Mesendoderm (in vitro differentiated cells): ENCODE measurements around the gene DAPK1.
A peak's percentile ranks its signal among the peaks of the same experiment; 100 is the strongest.
"Not testable (repeated sequence)": the region's sequence is repeated elsewhere in the genome, so short reads cannot be mapped to it uniquely, and the experiment has no call there.

ENCODE experiments used
- DNase-seq: peaks from one replicate; pipeline ENCODE4 v3.0.0; 2013
- H2AK5ac ChIP-seq: 2 replicates; pipeline ENCODE4 v1.6.1; 2013; ENCODE audit warnings: low read length, inconsistent platforms
- H2BK120ac ChIP-seq: 2 replicates; pipeline ENCODE4 v1.6.1; 2013; ENCODE audit warnings: low read depth, mild to moderate bottlenecking, low read length, moderate library complexity, mixed read lengths
- H2BK15ac ChIP-seq: replicated peaks from 2 replicates; pipeline ENCODE4 v1.6.1; 2013; ENCODE audit warnings: low read depth, mild to moderate bottlenecking, moderate library complexity
- H2BK5ac ChIP-seq: 2 replicates; pipeline ENCODE4 v1.6.1; 2013; ENCODE audit warnings: low read length, inconsistent platforms
- H3K18ac ChIP-seq: 2 replicates; pipeline ENCODE4 v1.6.1; 2013; ENCODE audit warnings: mild to moderate bottlenecking, low read length, mixed read lengths
- H3K23ac ChIP-seq: one replicate; pipeline ENCODE4 v1.6.1; 2013; ENCODE audit warnings: low read length
- H3K27ac ChIP-seq: 2 replicates; pipeline ENCODE4 v1.5.1; 2013; ENCODE audit warnings: low read depth, mild to moderate bottlenecking, inconsistent platforms, low read length, moderate library complexity
- H3K27me3 ChIP-seq: 2 replicates; pipeline ENCODE4 v1.6.1; 2013; ENCODE audit warnings: low read length, control low read depth, mild to moderate bottlenecking, inconsistent platforms; ENCODE audit not compliant: insufficient read depth, poor library complexity
- H3K36me3 ChIP-seq: 2 replicates; pipeline ENCODE4 v1.6.1; 2013; ENCODE audit warnings: low read length, inconsistent platforms; ENCODE audit not compliant: control insufficient read depth, insufficient read depth
- H3K4ac ChIP-seq: one replicate; pipeline ENCODE4 v1.6.1; 2013; ENCODE audit warnings: low read depth, mild to moderate bottlenecking, low read length, moderate library complexity
- H3K4me1 ChIP-seq: 2 replicates; pipeline ENCODE4 v1.6.1; 2013; ENCODE audit warnings: low read depth, low read length, inconsistent platforms; ENCODE audit not compliant: control insufficient read depth
- H3K4me2 ChIP-seq: 2 replicates; pipeline ENCODE4 v1.6.1; 2013; ENCODE audit warnings: low read length
- H3K4me3 ChIP-seq: 2 replicates; pipeline ENCODE4 v1.5.1; 2013; ENCODE audit warnings: mild to moderate bottlenecking, low read length
- H3K56ac ChIP-seq: one replicate; pipeline ENCODE4 v1.6.1; 2013; ENCODE audit warnings: low read length
- H3K79me1 ChIP-seq: 2 replicates; pipeline ENCODE4 v1.6.1; 2013; ENCODE audit warnings: low read length, inconsistent platforms
- H3K79me2 ChIP-seq: 2 replicates; pipeline ENCODE4 v1.6.1; 2013; ENCODE audit warnings: mild to moderate bottlenecking, low read length; ENCODE audit not compliant: control insufficient read depth, insufficient read depth
- H3K9ac ChIP-seq: 2 replicates; pipeline ENCODE4 v1.6.1; 2013; ENCODE audit warnings: low read length, inconsistent platforms
- H4K5ac ChIP-seq: one replicate; pipeline ENCODE4 v1.6.1; 2013; ENCODE audit warnings: low read length
- H4K8ac ChIP-seq: one replicate; pipeline ENCODE4 v1.6.1; 2013; ENCODE audit warnings: low read depth, mild to moderate bottlenecking, control low read depth, low read length, moderate library complexity
- WGBS: extraction: QIAGEN DNeasy Blood & Tissue Kit; methylation state at CpG from one replicate; pipeline ENCODE4 v1.1.7; 2013; ENCODE audit warnings: low lambda C conversion rate, missing lambda C conversion rate; ENCODE audit not compliant: insufficient coverage; ENCODE audit errors: extremely low coverage; 5-methylcytosine and 5-hydroxymethylcytosine counted together

Gene DAPK1

DNA sequence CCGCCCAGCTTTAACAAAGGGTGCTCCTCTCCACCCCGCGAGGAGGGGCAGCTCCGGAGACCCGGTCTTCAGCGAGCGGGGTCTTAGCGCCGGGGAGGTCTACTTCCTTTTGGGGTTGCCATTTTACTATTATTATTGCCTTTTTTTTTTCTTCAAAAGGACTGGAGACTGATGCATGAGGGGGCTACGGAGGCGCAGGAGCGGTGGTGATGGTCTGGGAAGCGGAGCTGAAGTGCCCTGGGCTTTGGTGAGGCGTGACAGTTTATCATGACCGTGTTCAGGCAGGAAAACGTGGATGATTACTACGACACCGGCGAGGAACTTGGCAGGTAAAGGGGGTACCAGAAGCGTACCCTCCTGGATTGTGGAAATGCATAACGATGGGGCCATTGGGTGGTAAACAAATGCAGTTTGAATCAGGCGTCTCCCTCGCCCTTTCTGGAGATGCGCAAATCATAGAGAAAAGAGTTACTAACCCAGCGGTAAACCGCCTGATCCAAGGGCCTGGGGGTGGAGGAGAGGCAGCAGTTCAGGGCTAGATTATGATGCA is 1.2 kb downstream of the DAPK1 start:
- Histone ChIP-seq H2BK5ac (peak overlapping the region; percentile 20), H3K36me3 (peaks cover 3% of the 10 kb centered on the region), H4K5ac (no peak overlapping the region), H3K79me1 (peaks cover 16% of the 10 kb centered on the region), H3K56ac (peak overlapping the region; percentile 97), H3K27me3 (no peaks in the 10 kb centered on the region), H3K4me3 (peak overlapping the region; percentile 78), H3K9ac (peak overlapping the region; percentile 98), H3K18ac (peak overlapping the region; percentile 96), H4K8ac (no peak overlapping the region), H2BK120ac (no peak overlapping the region), H3K4me2 (peak overlapping the region; percentile 97), H3K4me1 (peaks cover 5% of the 10 kb centered on the region), H3K27ac (no peak overlapping the region), H2BK15ac (no peak overlapping the region), H3K79me2 (peaks cover 46% of the 10 kb centered on the region), H3K4ac (peak overlapping the region; percentile 40), H2AK5ac (no peak overlapping the region), H3K23ac (peak overlapping the region; percentile 90)
- DNase-seq: no peak
- WGBS: no CpG with 5 or more reads among the region's 26 CpGs

DNA sequence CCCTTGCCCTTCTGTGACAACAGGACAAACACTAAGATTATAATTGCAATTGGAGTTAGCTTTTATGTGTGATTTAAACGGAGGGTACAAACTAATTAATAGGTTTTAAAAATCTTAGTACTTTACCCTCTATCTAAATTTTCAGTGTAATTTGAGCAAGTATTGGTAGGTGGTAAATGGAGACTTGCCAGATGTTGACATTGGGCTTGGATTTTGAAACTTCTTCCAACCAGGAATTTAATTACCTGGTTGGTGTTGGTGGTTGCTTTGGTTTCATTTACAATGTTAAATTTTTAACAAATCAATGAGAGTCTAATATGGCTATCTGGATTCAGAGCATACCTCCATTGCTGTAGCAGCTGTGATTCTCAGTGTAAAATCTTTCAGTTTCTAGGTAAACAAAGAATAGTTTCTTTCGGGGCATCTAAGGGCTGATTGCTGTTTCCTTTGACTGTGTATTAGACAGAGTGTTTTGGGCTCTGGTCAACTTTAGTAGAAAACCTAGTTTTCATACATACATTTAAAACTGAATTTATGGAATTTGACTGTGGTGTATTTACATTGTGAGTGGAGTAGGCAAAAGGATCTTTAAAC is 1.9 kb downstream of the DAPK1 start:
- Histone ChIP-seq H3K4ac (no peak overlapping the region), H2AK5ac (no peak overlapping the region), H3K79me2 (peaks cover 52% of the 10 kb centered on the region), H4K5ac (no peak overlapping the region), H3K23ac (no peak overlapping the region), H3K27me3 (no peaks in the 10 kb centered on the region), H3K4me2 (peak overlapping the region; percentile 97), H3K18ac (no peak overlapping the region), H4K8ac (no peak overlapping the region), H2BK5ac (no peak overlapping the region), H3K4me1 (peaks cover 5% of the 10 kb centered on the region), H2BK15ac (no peak overlapping the region), H3K27ac (no peak overlapping the region), H3K4me3 (peak overlapping the region; percentile 78), H3K79me1 (peaks cover 16% of the 10 kb centered on the region), H2BK120ac (no peak overlapping the region), H3K9ac (peak overlapping the region; percentile 98), H3K36me3 (peaks cover 3% of the 10 kb centered on the region), H3K56ac (peak overlapping the region; percentile 97)
- no peak for DNase-seq
- no CpG with 5 or more reads among the region's 2 CpGs for WGBS

DNA sequence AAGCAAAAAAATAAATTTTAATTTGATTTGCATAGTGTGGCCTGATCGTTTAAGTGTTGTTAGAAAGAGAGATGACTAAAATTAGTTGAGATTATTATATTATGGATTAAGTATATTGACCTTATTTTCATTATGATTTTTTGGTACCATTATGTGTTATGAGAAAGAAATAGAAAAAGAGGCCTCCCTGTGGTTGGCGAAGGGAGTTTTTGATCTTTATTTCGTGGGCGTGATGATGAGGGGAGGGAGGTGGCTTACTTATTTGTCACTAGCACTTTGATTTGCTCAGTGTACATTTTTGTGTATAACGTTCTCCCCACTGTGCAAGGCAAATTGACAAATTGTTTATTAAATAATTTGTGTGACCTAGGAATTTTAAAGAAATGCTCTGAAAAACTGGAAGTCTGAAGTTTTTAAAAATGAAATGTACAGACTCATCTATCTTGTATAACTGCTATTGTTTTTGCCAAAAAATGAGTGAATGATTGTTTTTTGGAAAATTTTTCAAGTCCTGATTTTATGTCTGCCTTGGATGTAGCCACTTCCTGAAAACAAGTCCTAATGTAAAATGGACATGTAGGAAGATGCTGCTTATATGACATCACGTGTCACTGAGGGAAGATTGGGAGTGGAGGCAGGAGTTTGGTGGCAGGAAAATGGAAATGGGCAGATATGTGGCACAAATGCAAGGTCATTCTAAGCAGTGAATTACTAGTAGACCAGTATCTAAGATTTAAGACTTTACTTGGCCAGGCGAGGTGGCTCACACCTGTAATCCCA is 3.0 kb downstream of the DAPK1 start:
- Histone ChIP-seq H3K4me2 (no peak overlapping the region), H3K4me1 (peaks cover 5% of the 10 kb centered on the region), H3K9ac (no peak overlapping the region), H2BK120ac (no peak overlapping the region), H3K79me2 (peaks cover 58% of the 10 kb centered on the region), H3K4me3 (no peak overlapping the region), H3K27me3 (no peaks in the 10 kb centered on the region), H3K18ac (no peak overlapping the region), H4K5ac (no peak overlapping the region), H3K4ac (no peak overlapping the region), H2BK5ac (no peak overlapping the region), H2BK15ac (no peak overlapping the region), H3K27ac (no peak overlapping the region), H3K23ac (peak overlapping the region; percentile 81), H4K8ac (no peak overlapping the region), H3K79me1 (peaks cover 16% of the 10 kb centered on the region), H2AK5ac (no peak overlapping the region), H3K56ac (no peak overlapping the region), H3K36me3 (peaks cover 3% of the 10 kb centered on the region)
- DNase-seq: no peak
- 100% methylated on average over 1 of the region's 7 CpGs for WGBS

DNA sequence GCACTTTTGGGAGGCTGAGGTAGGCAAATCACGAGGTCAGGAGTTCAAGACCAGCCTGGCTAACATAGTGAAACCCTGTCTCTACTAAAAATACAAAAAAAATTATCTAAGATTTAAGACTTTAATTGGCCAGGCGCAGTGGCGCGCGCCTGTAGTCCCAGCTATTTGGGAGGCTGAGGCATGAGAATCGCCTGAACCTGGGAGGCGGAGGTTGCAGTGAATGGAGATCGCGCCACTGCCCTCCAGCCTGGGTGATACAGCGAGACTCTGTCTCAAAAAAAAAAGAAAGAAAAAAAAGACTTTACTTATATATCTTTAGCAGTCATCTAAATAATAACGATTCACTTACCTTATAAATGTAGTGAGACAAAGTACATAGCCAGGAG is 3.6 kb downstream of the DAPK1 start:
- not testable (repeated sequence) for H3K18ac ChIP-seq, H3K56ac ChIP-seq, H3K4ac ChIP-seq, H2AK5ac ChIP-seq, H3K4me2 ChIP-seq, H4K8ac ChIP-seq, H4K5ac ChIP-seq, H2BK5ac ChIP-seq, H3K27ac ChIP-seq, H3K9ac ChIP-seq, H3K23ac ChIP-seq, H3K36me3 ChIP-seq, DNase-seq, H3K4me3 ChIP-seq, H3K27me3 ChIP-seq, H2BK15ac ChIP-seq, H3K4me1 ChIP-seq, H2BK120ac ChIP-seq
- Histone ChIP-seq H3K79me2 (peaks cover 63% of the 10 kb centered on the region), H3K79me1 (peaks cover 20% of the 10 kb centered on the region)
- no CpG with 5 or more reads among the region's 11 CpGs for WGBS

DNA sequence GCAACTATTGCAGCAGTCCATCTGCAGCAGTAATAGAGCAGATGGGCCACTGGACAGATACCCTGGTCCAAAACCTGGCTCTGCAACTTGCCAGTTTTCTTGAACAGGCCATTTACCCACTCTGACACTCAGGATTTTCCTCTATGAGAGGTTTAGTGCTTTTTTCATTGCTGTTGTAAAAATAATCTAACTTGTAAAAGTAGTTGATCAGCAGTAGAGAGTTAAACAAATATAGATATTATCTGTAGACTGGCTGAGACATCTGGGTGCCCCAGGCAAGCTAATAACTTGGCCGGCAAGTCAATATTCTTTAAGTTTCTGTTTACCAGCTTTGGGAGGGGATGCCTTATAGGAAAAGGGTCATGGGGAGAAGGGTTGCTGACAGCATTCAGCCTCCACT is 4.1 kb downstream of the DAPK1 start:
- no peak overlapping the region for H2BK15ac ChIP-seq
- H4K5ac ChIP-seq: no peak overlapping the region
- no peak for DNase-seq
- H3K27ac ChIP-seq: no peak overlapping the region
- peaks cover 5% of the 10 kb centered on the region for H3K36me3 ChIP-seq
- H2AK5ac ChIP-seq: no peak overlapping the region
- H3K79me2 ChIP-seq: peaks cover 63% of the 10 kb centered on the region
- H2BK120ac ChIP-seq: no peak overlapping the region
- H3K4ac ChIP-seq: no peak overlapping the region
- H2BK5ac ChIP-seq: no peak overlapping the region
- no peak overlapping the region for H3K18ac ChIP-seq
- H3K4me3 ChIP-seq: no peak overlapping the region
- no peak overlapping the region for H3K9ac ChIP-seq
- no peak overlapping the region for H3K56ac ChIP-seq
- WGBS: no CpG with 5 or more reads among the region's 1 CpG
- H3K79me1 ChIP-seq: peaks cover 20% of the 10 kb centered on the region
- no peaks in the 10 kb centered on the region for H3K27me3 ChIP-seq
- no peak overlapping the region for H4K8ac ChIP-seq
- H3K23ac ChIP-seq: no peak overlapping the region
- peaks cover 5% of the 10 kb centered on the region for H3K4me1 ChIP-seq
- no peak overlapping the region for H3K4me2 ChIP-seq
